BLaER1 treated with 17β-estradiol and CSF1 and Interleukin-3, amounts not matched to agents 10 nM and 100 nM (cell line): Measurements from ENCODE around the gene DENND11.
"Not testable (repeated sequence)": the region's sequence is repeated elsewhere in the genome, so short reads cannot be mapped to it uniquely, and the experiment has no call there.

Source experiments
- H3K27ac ChIP-seq, 11 experiments: shearing (Covaris generic); formaldehyde crosslinking; 2 replicates each; pipeline ENCODE4 v1.8.1; 2022
- H3K27me3 ChIP-seq, 11 experiments: shearing (Covaris generic); formaldehyde crosslinking; 2 replicates each; pipeline ENCODE4 v1.8.1; 2022
- H3K36me3 ChIP-seq, 11 experiments: shearing (Covaris generic); formaldehyde crosslinking; 2 replicates each; pipeline ENCODE4 v1.8.1; 2022
- H3K4me1 ChIP-seq, 10 experiments: shearing (Covaris generic); formaldehyde crosslinking; 2 replicates each; pipeline ENCODE4 v1.8.1; 2022
- H3K4me2 ChIP-seq, 11 experiments: shearing (Covaris generic); formaldehyde crosslinking; 2 replicates each; pipeline ENCODE4 v1.8.1; 2022
- H3K4me3 ChIP-seq, 10 experiments: shearing (Covaris generic); formaldehyde crosslinking; 2 replicates each; pipeline ENCODE4 v1.8.1; 2022
- H3K9ac ChIP-seq, 11 experiments: shearing (Covaris generic); formaldehyde crosslinking; 2 replicates each; pipeline ENCODE4 v1.8.1; 2022
- H3K9me3 ChIP-seq, 11 experiments: shearing (Covaris generic); formaldehyde crosslinking; replicated peaks in 1 of 11; 2 replicates each; pipeline ENCODE4 v1.8.1; 2022
- H4K20me1 ChIP-seq, 11 experiments: shearing (Covaris generic); formaldehyde crosslinking; 2 replicates each; pipeline ENCODE4 v1.8.1; 2022
- Cebpa-rat ChIP-seq, 11 experiments: shearing (Covaris generic); IDR thresholded peaks; 2 replicates each; pipeline ENCODE4 v1.8.1; 2022

Gene DENND11

GRCh38 chr7:141695803-141696289 lies 6.1 kb downstream of the DENND11 start:
- Histone ChIP-seq H3K4me3 (no peak overlapping the region), H3K36me3 (0 out of 22 replicates have a peak, but pooled peaks cover 0 to 5% (median 0%) of the 10 kb centered on the region in 11 experiments), H3K4me1 (peaks cover 47 to 56% (median 53%) of the 10 kb centered on the region in 10 experiments), H3K9ac (no peak overlapping the region), H3K4me2 (peak overlapping the region; percentile 35 to 97 (median 57); a peak in 19 of 22 replicates), H3K27ac (no peak overlapping the region), H4K20me1 (peaks cover 23 to 49% (median 34%) of the 10 kb centered on the region in 11 experiments; a peak in 19 of 22 replicates), H3K9me3 (no peaks in the 10 kb centered on the region), H3K27me3 (no peaks in the 10 kb centered on the region)
- TF ChIP-seq Cebpa-rat (IDR thresholded peaks at IDR 0.05) = no peak

- peaks cover 5 to 29% (median 14%) of the 10 kb centered on the region in 11 experiments; a peak in 14 of 22 replicates for H4K20me1 ChIP-seq
- no peaks in the 10 kb centered on the region for H3K27me3 ChIP-seq
- H3K4me2 ChIP-seq = no peak overlapping the region
- no peaks in the 10 kb centered on the region for H3K9me3 ChIP-seq
- peaks cover 23 to 28% (median 26%) of the 10 kb centered on the region in 10 experiments for H3K4me1 ChIP-seq
- 0 out of 22 replicates have a peak, but pooled peaks cover 0 to 11% (median 0%) of the 10 kb centered on the region in 11 experiments for H3K36me3 ChIP-seq
- no peak overlapping the region for H3K27ac ChIP-seq
- TF ChIP-seq Cebpa-rat (IDR thresholded peaks at IDR 0.05) = 0 out of 22 replicates have a peak, but pooled peaks of 1 of the 11 experiments have one; percentile 39
- no peak overlapping the region for H3K9ac ChIP-seq
- no peak overlapping the region for H3K4me3 ChIP-seq
Measured at GRCh38 chr7:141693082-141693481, 8.9 kb downstream of the DENND11 start.

- Histone ChIP-seq H3K9me3 (no peaks in the 10 kb centered on the region), H3K4me3 (no peak overlapping the region)
Measured at GRCh38 chr7:141691961-141692360, 10.0 kb downstream of the DENND11 start.

GRCh38 chr7:141691540-141691939 lies 10.4 kb downstream of the DENND11 start:
- Histone ChIP-seq H3K27ac (no peak overlapping the region), H3K9me3 (no peaks in the 10 kb centered on the region), H3K27me3 (no peaks in the 10 kb centered on the region), H3K9ac (no peak overlapping the region), H4K20me1 (peaks cover 0 to 14% (median 9%) of the 10 kb centered on the region in 11 experiments; a peak in 8 of 22 replicates), H3K36me3 (peaks cover 0 to 14% (median 0%) of the 10 kb centered on the region in 11 experiments; a peak in 6 of 22 replicates), H3K4me1 (peaks cover 9 to 17% (median 12%) of the 10 kb centered on the region in 10 experiments; a peak in 19 of 20 replicates), H3K4me2 (no peak overlapping the region), H3K4me3 (no peak overlapping the region)
- no peak for TF ChIP-seq Cebpa-rat (IDR thresholded peaks at IDR 0.05)

More at GRCh38 chr7:141691961-141692360, 10.0 kb downstream of the DENND11 start:
- Histone ChIP-seq H3K4me2 (no peak overlapping the region), H3K27me3 (no peaks in the 10 kb centered on the region), H3K27ac (no peak overlapping the region), H3K9ac (no peak overlapping the region), H3K36me3 (0 out of 22 replicates have a peak, but pooled peaks cover 0 to 11% (median 0%) of the 10 kb centered on the region in 11 experiments), H3K4me1 (peaks cover 14 to 17% (median 15%) of the 10 kb centered on the region in 10 experiments; a peak in 19 of 20 replicates), H4K20me1 (peaks cover 0 to 18% (median 10%) of the 10 kb centered on the region in 11 experiments; a peak in 10 of 22 replicates)
- no peak for TF ChIP-seq Cebpa-rat (IDR thresholded peaks at IDR 0.05)

GRCh38 chr7:141689072-141689825 lies 12.7 kb downstream of the DENND11 start:
- not testable (repeated sequence) for H3K27ac ChIP-seq, H4K20me1 ChIP-seq, H3K4me3 ChIP-seq, H3K9me3 ChIP-seq, H3K4me2 ChIP-seq, H3K27me3 ChIP-seq, H3K9ac ChIP-seq, H3K4me1 ChIP-seq
- H3K36me3 ChIP-seq = peaks cover 8 to 35% (median 15%) of the 10 kb centered on the region in 11 experiments; a peak in 19 of 22 replicates

- peaks cover 8 to 45% (median 23%) of the 10 kb centered on the region in 11 experiments; a peak in 19 of 22 replicates for H3K36me3 ChIP-seq
- no peak overlapping the region for H3K27ac ChIP-seq
- H3K27me3 ChIP-seq = no peaks in the 10 kb centered on the region
- H3K4me2 ChIP-seq = no peak overlapping the region
- TF ChIP-seq Cebpa-rat (IDR thresholded peaks at IDR 0.05) = no peak
- H4K20me1 ChIP-seq = peaks cover 0 to 9% (median 0%) of the 10 kb centered on the region in 11 experiments; a peak in 5 of 22 replicates
- peaks cover 0 to 9% (median 0%) of the 10 kb centered on the region in 10 experiments; a peak in 3 of 20 replicates for H3K4me1 ChIP-seq
- H3K9me3 ChIP-seq = no peaks in the 10 kb centered on the region
- no peak overlapping the region for H3K9ac ChIP-seq
- H3K4me3 ChIP-seq = no peak overlapping the region
Measured at GRCh38 chr7:141688043-141688442, 13.9 kb downstream of the DENND11 start.

GRCh38 chr7:141686670-141687069 lies 15.3 kb downstream of the DENND11 start:
- Histone ChIP-seq H3K4me3 (no peak overlapping the region), H3K27ac (no peak overlapping the region), H3K4me1 (peaks cover 0 to 9% (median 0%) of the 10 kb centered on the region in 10 experiments; a peak in 3 of 20 replicates), H3K9me3 (no peaks in the 10 kb centered on the region), H3K4me2 (peak overlapping the region in 2 of 11 experiments; percentile 11 to 25; a peak in 3 of 22 replicates), H3K27me3 (no peaks in the 10 kb centered on the region), H3K9ac (no peak overlapping the region), H3K36me3 (peaks cover 16 to 59% (median 34%) of the 10 kb centered on the region in 11 experiments; a peak in 21 of 22 replicates), H4K20me1 (peaks cover 0 to 9% (median 0%) of the 10 kb centered on the region in 11 experiments; a peak in 4 of 22 replicates)
- no peak for TF ChIP-seq Cebpa-rat (IDR thresholded peaks at IDR 0.05)

- TF ChIP-seq Cebpa-rat (IDR thresholded peaks at IDR 0.05) = no peak
- Histone ChIP-seq H3K9ac (no peak overlapping the region), H4K20me1 (peaks cover 0 to 5% (median 0%) of the 10 kb centered on the region in 11 experiments; a peak in 3 of 22 replicates), H3K27me3 (no peaks in the 10 kb centered on the region), H3K4me1 (peaks cover 0 to 9% (median 0%) of the 10 kb centered on the region in 10 experiments; a peak in 3 of 20 replicates), H3K4me3 (no peak overlapping the region), H3K36me3 (peaks cover 16 to 62% (median 38%) of the 10 kb centered on the region in 11 experiments; a peak in 21 of 22 replicates), H3K27ac (no peak overlapping the region), H3K9me3 (no peaks in the 10 kb centered on the region), H3K4me2 (no peak overlapping the region)
Measured at GRCh38 chr7:141686074-141686473, 15.9 kb downstream of the DENND11 start.
